Stimulated activated CD4-positive, alpha-beta T cell treated with anti-CD3 and anti-CD28 coated beads, Interleukin-12 subunit alpha, Interleukin-12 subunit beta, amount 100 ng/mL, for 4 hours (primary cell): ENCODE results near the gene HPDL.
"Not testable (repeated sequence)": the region's sequence is repeated elsewhere in the genome, so short reads cannot be mapped to it uniquely, and the experiment has no call there.

Experiments used
- DNase-seq: peaks from one replicate; pipeline ENCODE4 v3.0.0-alpha.2; 2020

Gene HPDL

DNA sequence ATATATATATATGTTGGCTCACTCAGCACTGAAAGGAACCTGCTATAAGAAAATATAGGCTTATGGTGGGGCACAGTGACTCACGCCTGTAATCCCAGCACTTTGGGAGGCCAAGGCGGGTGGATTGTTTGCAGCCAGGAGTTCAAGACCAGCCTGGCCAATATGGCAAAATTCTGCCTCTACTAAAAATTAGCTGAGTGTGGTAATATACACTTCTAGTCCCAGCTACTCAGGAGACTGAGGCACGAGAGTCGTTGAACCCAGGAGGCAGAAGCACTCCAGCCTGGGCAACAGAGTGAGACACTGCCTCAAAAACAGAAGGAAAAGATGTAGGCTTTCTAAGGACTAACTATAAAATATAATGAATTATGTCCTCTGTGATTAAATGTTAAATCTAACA is 28.1 kb downstream of the HPDL start:
- DNase-seq: no peak

DNA sequence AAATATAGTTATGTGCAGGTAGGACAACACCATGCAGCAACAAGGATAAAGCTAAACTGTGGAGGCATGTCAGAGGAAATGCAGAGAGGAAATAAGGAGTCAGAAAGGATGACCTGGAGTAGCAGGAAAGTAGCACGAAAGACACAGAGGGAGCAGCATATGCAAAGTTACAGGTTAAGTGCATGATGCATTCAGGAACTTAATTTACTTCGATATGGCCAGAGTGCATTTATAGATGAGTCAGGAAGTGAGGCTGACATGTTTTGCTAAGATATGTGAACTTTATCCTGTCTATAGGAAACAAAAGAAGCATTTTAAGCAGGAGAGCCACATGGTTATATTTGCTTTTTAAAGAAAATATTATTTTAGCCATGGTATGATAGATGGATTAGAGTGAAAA is 29.0 kb downstream of the HPDL start:
- no peak for DNase-seq

DNA sequence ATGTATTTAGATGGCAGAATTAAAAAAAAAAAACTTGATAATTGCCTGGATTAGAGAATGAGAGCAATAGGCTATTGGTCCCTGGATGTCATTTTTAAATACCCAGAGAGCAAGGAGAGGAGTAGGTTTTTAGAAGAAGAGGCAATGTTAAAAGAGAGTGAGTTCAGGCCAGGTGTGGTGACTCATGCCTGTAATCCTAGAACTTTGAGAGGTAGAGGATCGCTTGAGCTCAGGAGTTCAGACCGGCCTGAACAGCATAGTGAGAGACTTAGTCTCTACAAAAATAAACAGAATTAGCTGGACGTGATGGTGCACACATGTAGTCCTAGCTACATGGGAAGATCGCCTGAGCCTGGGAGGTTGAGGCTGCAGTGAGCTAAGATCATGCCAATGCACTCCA is 29.5 kb downstream of the HPDL start:
- DNase-seq: no peak

DNA sequence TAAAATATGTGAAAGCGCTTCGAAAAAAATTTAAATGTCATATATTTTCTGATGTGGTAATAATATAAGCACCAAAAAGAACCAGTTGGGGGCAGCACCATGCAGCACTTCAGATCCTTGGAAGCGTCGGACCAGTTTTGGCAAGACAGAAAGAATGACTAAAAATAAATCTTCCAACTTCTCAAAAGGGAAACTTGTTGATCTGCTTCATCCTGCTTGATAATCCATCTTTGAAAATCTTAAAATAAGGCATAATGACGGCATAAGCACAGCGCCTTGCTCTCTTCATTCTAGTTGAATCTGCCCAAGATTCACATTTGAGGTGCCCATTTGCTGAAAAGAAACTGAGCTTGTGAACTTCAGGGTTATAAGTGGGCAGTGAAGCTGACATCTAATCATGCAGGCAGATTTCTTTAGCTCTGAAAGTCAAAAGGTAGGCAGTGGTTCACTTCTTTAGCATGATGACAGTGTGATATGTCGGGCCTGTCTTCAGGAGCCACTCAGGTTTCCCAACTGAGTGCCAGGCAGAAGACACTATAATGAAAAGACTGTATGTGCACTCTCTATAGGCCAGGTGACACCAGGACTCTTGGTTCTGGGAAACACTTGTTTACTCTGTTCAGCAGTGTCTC is 33.3 kb downstream of the HPDL start:
- DNase-seq: peak; percentile 40

DNA sequence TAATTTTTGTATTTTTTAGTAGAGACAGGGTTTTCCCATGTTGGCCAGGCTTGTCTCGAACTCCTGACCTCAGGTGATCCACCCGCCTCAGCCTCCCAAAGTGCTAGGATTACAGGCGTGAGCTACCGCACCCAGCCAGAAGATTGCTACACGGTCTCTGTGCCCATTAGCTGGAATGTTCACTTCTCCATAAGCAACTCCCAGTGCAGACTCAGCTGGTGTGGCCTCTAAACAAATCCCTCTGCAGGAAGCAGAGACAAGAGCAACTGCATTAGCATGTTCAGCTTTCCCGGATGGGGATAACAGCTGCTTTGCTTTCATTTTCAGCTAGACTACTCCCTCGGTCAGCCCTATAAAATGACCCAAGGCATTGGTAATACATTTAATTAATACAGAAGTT is 34.3 kb downstream of the HPDL start:
- DNase-seq: not testable (repeated sequence)

DNA sequence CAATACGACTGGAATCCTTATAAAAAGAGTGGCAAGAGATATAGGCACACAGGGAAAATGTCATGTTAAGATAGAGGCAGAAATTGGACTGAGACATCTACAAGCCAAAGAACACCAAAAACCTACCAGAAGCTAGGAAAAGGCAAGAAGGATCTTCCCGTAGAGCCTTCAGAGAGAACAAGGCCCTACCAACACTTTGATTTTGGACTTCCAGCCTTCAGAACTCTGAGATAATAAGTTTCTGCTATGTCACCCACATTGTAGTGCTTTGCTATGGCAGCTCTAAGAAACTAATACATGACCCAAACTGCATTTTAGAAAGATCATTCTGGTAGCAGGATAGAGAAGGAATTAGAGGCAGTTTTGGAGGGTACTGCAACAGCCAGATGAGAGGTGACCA is 37.6 kb downstream of the HPDL start:
- no peak for DNase-seq

DNA sequence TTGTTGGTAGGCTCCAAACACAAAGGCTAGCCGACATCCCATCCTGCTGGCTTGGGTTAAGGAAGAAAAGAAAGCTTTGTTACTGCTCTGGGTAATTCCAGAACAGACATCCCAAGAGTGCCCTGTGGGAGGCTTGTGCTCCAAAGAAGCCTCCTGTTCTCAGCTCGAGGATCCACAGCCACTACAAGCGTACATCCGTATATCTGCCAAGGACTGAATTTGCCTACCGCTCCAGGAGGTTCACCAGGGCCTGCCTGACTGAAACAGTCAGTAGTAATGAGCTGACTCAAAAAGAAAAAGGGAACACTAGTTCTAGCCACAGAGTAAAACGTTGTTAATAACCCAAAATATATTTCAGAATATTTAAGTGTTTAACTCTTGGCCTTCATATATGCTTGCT is 38.4 kb downstream of the HPDL start:
- DNase-seq: no peak

DNA sequence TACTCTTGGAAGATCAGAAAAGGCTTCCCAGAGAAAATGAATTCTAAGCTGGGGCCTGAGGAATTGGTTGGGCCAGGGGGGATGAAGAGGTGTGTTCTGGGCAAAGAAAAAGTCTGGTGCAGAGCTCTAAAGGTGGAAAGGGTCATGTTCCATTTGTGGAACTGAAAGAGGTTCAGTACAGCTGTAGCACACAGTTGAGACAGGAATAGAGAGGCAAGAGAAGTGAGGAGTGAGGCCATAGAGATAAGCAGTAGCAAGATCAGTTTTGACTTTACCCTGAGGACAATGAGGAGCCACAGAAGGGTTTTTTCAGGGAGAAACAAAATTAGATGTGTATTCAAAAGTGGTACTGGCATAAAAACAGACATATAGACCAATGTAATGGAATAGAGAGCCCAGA is 43.9 kb downstream of the HPDL start:
- DNase-seq: no peak

DNA sequence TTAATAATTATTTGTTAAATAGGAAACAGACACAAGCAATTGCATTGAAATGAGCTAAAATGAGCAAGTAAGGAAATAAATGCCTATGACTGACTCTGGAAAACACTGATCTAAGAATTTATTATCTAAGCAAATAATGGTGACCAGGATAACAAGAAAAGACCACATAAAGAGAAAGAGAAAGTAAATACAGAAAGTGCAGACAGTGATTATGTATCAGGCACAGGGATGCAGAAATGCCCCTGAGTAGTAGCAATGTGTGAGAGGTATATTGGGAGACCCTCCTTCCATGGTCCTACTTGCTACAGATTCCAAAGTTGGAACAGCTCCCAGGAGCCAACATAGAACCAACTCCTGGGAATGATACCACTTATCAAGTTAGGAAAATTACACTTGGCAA is 46.9 kb downstream of the HPDL start:
- DNase-seq: no peak

DNA sequence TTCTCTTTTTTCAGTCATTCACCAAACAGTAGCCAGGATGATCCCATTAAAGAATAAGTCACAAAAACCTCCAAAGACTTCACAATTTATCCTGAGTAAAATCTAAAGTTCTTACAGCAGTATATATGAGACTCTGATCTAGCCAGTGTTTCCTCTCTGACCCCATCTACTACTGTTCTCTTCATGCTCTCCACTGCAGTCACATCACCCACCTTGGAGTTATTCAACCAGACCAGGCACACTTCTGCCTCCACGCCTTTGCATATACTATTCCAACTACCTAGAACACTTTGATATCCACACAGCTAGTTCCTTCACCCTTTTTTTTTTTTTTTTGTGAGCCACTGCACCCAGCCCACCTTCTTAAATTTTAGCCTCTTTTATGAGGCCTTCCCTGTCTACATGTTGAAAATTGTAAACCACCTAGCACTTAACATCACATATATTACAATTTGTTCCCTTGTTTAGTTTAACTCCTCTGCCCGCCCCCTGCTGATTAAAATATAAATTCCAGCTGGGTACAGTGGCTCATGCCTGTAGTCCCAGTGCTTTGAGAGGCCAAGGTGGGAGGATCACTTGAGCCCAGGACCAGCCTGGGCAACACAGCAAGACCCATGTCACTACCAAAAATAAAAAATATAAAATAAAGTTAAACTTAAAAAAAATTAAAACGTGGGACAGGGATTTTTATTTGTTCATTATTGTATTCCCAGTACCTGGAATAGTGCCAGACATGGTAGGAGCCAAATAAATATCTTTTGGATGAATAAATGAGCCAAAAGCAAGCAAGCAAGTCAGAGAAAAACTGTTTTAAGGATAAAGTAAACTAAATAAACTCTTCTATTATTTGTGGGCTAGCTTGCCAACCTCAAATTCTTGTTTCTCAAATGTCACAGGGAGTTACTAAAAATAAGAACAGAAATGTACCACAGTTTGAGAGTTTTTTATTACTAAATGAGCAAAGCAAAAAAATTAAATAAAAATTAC is 48.7 kb downstream of the HPDL start:
- DNase-seq: no peak

DNA sequence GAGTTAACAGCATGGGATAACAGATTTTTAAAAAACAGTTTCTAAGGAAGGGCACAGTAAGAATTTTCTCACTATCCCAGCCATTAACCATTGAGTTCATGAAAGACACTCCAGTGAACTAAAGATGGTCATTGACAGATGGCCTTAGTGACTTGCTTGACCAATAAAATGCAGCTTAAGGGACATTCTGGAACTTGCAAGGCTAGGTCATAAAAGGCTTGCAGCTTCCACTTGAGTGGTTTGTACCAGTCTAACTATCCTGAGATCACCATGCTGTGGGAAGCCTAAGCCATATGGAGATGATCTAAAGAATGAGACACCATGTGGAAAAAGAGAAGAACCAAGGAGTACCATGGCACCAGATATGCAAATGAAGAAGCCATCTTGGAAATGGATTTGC is 51.5 kb downstream of the HPDL start:
- no peak for DNase-seq
